ENCODE results near the gene CHRNA9.
"Not testable (repeated sequence)": the region's sequence is repeated elsewhere in the genome, so short reads cannot be mapped to it uniquely, and the experiment has no call there.

The CHRNA9 gene

GRCh38 chr4:40372651-40373050 is 37.5 kb downstream of the CHRNA9 start:
- peak overlapping the region in 1 of 21 experiments; percentile 42 for H3K27ac ChIP-seq
- no peak overlapping the region for H3K4me3 ChIP-seq

- no peak overlapping the region for H3K4me3 ChIP-seq
Observed at GRCh38 chr4:40373636-40374035, 38.5 kb downstream of the CHRNA9 start.

GRCh38 chr4:40375095-40375494 is 40.0 kb downstream of the CHRNA9 start:
- Histone ChIP-seq H3K4me3 (no peak overlapping the region), H3K27ac (no peak overlapping the region)

More at GRCh38 chr4:40373636-40374035, 38.5 kb downstream of the CHRNA9 start:
- H3K27ac ChIP-seq = no peak overlapping the region

- Histone ChIP-seq H3K27ac (no peak overlapping the region), H3K4me3 (no peak overlapping the region)
Observed at GRCh38 chr4:40375620-40376019, 40.5 kb downstream of the CHRNA9 start.

- Histone ChIP-seq H3K27ac (peak overlapping the region in 1 of 21 experiments; percentile 35), H3K4me3 (no peak overlapping the region)
Observed at GRCh38 chr4:40377512-40378365, 42.6 kb downstream of the CHRNA9 start.

- no peak overlapping the region for H3K27ac ChIP-seq
- H3K4me3 ChIP-seq = no peak overlapping the region
Observed at GRCh38 chr4:40378619-40379018, 43.5 kb downstream of the CHRNA9 start.

GRCh38 chr4:40379248-40379647 is 44.1 kb downstream of the CHRNA9 start:
- Histone ChIP-seq H3K4me3 (no peak overlapping the region), H3K27ac (no peak overlapping the region)

GRCh38 chr4:40380647-40381046 is 45.5 kb downstream of the CHRNA9 start:
- H3K27ac ChIP-seq = no peak overlapping the region
- H3K4me3 ChIP-seq = no peak overlapping the region

GRCh38 chr4:40388239-40388638 is 53.1 kb downstream of the CHRNA9 start:
- Histone ChIP-seq H3K4me3 (no peak overlapping the region), H3K27ac (no peak overlapping the region)

GRCh38 chr4:40389986-40390385 is 54.9 kb downstream of the CHRNA9 start:
- Histone ChIP-seq H3K27ac (no peak overlapping the region), H3K4me3 (no peak overlapping the region)

- not testable (repeated sequence) for H3K27ac ChIP-seq, H3K4me3 ChIP-seq
Observed at GRCh38 chr4:40392241-40392640, 57.1 kb downstream of the CHRNA9 start.

GRCh38 chr4:40394236-40394635 is 59.1 kb downstream of the CHRNA9 start:
- H3K27ac ChIP-seq = no peak overlapping the region
- no peak overlapping the region for H3K4me3 ChIP-seq

- H3K27ac ChIP-seq = peak overlapping the region in 1 of 21 experiments; percentile 46
Observed at GRCh38 chr4:40395166-40395900, 60.2 kb downstream of the CHRNA9 start.

GRCh38 chr4:40395908-40396793 is 61.0 kb downstream of the CHRNA9 start:
- Histone ChIP-seq H3K4me3 (no peak overlapping the region), H3K27ac (peak overlapping the region in 3 of 21 experiments; percentile 40 to 47 (median 46))

More at GRCh38 chr4:40395166-40395900, 60.2 kb downstream of the CHRNA9 start:
- H3K4me3 ChIP-seq = no peak overlapping the region

GRCh38 chr4:40399578-40399977 is 64.4 kb downstream of the CHRNA9 start:
- Histone ChIP-seq H3K4me3 (no peak overlapping the region), H3K27ac (no peak overlapping the region)

GRCh38 chr4:40401096-40401495 is 66.0 kb downstream of the CHRNA9 start:
- H3K4me3 ChIP-seq = no peak overlapping the region
- H3K27ac ChIP-seq = no peak overlapping the region

- no peak overlapping the region for H3K4me3 ChIP-seq
- H3K27ac ChIP-seq = no peak overlapping the region
Observed at GRCh38 chr4:40401631-40402030, 66.5 kb downstream of the CHRNA9 start.

GRCh38 chr4:40402556-40402955 is 67.4 kb downstream of the CHRNA9 start:
- Histone ChIP-seq H3K27ac (peak overlapping the region in 2 of 21 experiments; percentile 65 to 87), H3K4me3 (no peak overlapping the region)

- no peak overlapping the region for H3K4me3 ChIP-seq
- H3K27ac ChIP-seq = peak overlapping the region in 4 of 21 experiments; percentile 56 to 87 (median 73)
Observed at GRCh38 chr4:40403081-40403480, 67.9 kb downstream of the CHRNA9 start.
